ENCODE measurements around the gene EMC8.
A peak's percentile ranks its signal among the peaks of the same experiment; 100 is the strongest.

Gene EMC8

DNA sequence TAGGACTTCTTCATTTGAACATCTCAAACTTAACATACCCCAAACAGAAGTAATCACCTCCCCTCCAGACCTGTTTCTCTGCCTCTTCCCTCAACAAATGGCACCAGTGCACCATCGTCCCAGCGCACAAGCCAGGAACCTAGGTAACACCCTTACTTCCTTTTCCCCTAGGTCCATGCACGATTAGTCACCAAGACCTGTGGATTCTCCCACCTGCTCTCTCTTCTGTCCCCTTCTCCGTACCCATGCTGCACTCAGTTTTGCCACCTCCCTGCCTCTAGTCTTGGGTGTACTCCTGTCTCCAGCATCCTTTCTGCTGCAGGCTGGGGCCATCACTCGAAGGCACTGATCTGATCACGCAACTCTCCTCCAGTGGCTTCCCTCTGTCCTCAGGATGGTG lies 3.2 kb downstream of the EMC8 start:
- Histone ChIP-seq H3K9me2 (replicated peaks; ENCODE audit: low read depth, low read length) (no peaks in the 10 kb centered on the region), H3F3A (ENCODE audit: low read depth) (no peaks in the 10 kb centered on the region), H2AFZ (ENCODE audit: low read length) (no peak overlapping the region), H3K4me2 (ENCODE audit: low read depth, low read length, poor library complexity, severe bottlenecking) (peak overlapping the region; percentile 97), H3K9me3 (ENCODE audit: insufficient read depth, low read depth, low read length) (no peaks in the 10 kb centered on the region), H3K27me3 (ENCODE audit: insufficient read depth, low read length, poor library complexity, severe bottlenecking) (peaks cover 10% of the 10 kb centered on the region), H3K4me1 (ENCODE audit: insufficient read depth, low read length, poor library complexity, severe bottlenecking) (peaks cover 33% of the 10 kb centered on the region), H3K36me3 (ENCODE audit: insufficient read depth, low read length) (peaks cover 15% of the 10 kb centered on the region; the same call in 1 of the 2 replicates), H3K4me3 (ENCODE audit: low read length, poor library complexity, severe bottlenecking) (no peak overlapping the region), H4K20me1 (ENCODE audit: insufficient read depth, low read length, poor library complexity, severe bottlenecking) (peaks cover 48% of the 10 kb centered on the region), H3K9ac (ENCODE audit: low read depth, low read length, poor library complexity, severe bottlenecking) (no peak overlapping the region), H3K79me2 (ENCODE audit: insufficient read depth, low read length) (peaks cover 94% of the 10 kb centered on the region)
- TF ChIP-seq, protein P1, sequence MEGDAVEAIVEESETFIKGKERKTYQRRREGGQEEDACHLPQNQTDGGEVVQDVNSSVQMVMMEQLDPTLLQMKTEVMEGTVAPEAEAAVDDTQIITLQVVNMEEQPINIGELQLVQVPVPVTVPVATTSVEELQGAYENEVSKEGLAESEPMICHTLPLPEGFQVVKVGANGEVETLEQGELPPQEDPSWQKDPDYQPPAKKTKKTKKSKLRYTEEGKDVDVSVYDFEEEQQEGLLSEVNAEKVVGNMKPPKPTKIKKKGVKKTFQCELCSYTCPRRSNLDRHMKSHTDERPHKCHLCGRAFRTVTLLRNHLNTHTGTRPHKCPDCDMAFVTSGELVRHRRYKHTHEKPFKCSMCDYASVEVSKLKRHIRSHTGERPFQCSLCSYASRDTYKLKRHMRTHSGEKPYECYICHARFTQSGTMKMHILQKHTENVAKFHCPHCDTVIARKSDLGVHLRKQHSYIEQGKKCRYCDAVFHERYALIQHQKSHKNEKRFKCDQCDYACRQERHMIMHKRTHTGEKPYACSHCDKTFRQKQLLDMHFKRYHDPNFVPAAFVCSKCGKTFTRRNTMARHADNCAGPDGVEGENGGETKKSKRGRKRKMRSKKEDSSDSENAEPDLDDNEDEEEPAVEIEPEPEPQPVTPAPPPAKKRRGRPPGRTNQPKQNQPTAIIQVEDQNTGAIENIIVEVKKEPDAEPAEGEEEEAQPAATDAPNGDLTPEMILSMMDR (conservative IDR thresholded peaks at IDR 0.05; ENCODE audit: low read length), result no peak
- no peak for TF ChIP-seq EZH2phosphoT487 (IDR thresholded peaks at IDR 0.05; ENCODE audit: borderline replicate concordance)

DNA sequence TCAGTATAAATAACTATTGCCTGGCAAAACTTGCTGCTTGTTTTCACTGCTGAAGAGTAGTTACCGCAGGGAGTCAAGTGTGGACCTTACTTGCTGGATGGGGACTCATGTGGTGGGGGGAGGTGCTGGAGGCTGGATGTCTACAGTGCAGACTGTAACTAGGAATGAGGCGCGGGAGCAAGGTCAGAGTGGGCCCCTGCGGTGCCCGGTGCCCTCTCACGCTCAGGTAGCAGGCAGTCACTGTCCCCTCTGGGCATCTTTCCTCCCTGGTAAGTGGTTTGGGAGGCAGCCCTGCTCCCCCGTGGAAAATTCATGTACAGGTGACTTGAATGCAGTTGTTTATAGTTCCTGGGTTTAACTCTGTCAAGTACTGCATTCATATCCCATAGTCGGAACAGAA lies 4.6 kb downstream of the EMC8 start:
- H3K79me2 ChIP-seq (ENCODE audit: insufficient read depth, low read length), result peaks cover 90% of the 10 kb centered on the region
- no peaks in the 10 kb centered on the region for H3F3A ChIP-seq (ENCODE audit: low read depth)
- H3K9me3 ChIP-seq (ENCODE audit: insufficient read depth, low read depth, low read length), result no peaks in the 10 kb centered on the region
- H3K36me3 ChIP-seq (ENCODE audit: insufficient read depth, low read length), result peaks cover 15% of the 10 kb centered on the region; the same call in 1 of the 2 replicates
- H3K9me2 ChIP-seq (replicated peaks; ENCODE audit: low read depth, low read length), result no peaks in the 10 kb centered on the region
- no peak overlapping the region for H3K4me2 ChIP-seq (ENCODE audit: low read depth, low read length, poor library complexity, severe bottlenecking)
- peaks cover 7% of the 10 kb centered on the region for H3K27me3 ChIP-seq (ENCODE audit: insufficient read depth, low read length, poor library complexity, severe bottlenecking)
- peaks cover 23% of the 10 kb centered on the region for H3K4me1 ChIP-seq (ENCODE audit: insufficient read depth, low read length, poor library complexity, severe bottlenecking)
- H3K9ac ChIP-seq (ENCODE audit: low read depth, low read length, poor library complexity, severe bottlenecking), result no peak overlapping the region
- no peak for TF ChIP-seq EZH2phosphoT487 (IDR thresholded peaks at IDR 0.05; ENCODE audit: borderline replicate concordance)
- TF ChIP-seq, protein P1 (conservative IDR thresholded peaks at IDR 0.05; ENCODE audit: low read length), result no peak
- H3K4me3 ChIP-seq (ENCODE audit: low read length, poor library complexity, severe bottlenecking), result no peak overlapping the region
- no peak overlapping the region for H2AFZ ChIP-seq (ENCODE audit: low read length)
- H4K20me1 ChIP-seq (ENCODE audit: insufficient read depth, low read length, poor library complexity, severe bottlenecking), result peaks cover 33% of the 10 kb centered on the region

DNA sequence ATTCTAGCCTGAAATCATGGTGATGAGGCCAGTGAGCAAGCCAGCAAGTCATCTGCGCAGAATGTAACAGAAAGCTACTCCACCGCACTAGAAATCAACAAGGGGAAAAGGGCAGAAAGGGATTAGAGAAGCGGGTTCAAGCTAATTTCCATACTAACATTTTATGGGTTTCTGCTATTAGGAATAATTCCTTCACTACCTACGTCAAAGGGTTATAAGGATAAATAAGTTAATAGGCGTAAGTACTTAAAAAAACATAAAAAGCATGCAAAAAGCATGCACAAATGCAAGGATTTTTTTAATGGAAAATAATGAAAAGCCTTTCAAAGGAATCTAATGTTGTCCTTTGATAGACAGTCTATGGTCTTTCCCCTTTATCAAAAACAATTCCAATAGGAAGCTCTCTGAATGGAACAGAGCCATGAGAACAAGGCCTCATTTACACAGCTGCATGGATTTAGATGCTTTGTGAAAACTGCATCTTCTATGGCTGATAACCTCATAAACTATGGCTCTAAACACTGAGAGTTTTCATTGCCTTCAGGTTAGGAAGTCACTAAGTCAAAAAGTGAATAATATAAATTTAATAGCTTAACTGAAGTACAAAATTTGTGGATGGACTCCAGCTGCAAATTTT lies 5.6 kb downstream of the EMC8 start:
- Histone ChIP-seq H4K20me1 (ENCODE audit: insufficient read depth, low read length, poor library complexity, severe bottlenecking) (peaks cover 27% of the 10 kb centered on the region), H3K9me2 (replicated peaks; ENCODE audit: low read depth, low read length) (no peaks in the 10 kb centered on the region), H2AFZ (ENCODE audit: low read length) (no peak overlapping the region), H3K27me3 (ENCODE audit: insufficient read depth, low read length, poor library complexity, severe bottlenecking) (peaks cover under 1% of the 10 kb centered on the region), H3K4me3 (ENCODE audit: low read length, poor library complexity, severe bottlenecking) (no peak overlapping the region), H3K4me2 (ENCODE audit: low read depth, low read length, poor library complexity, severe bottlenecking) (no peak overlapping the region), H3K36me3 (ENCODE audit: insufficient read depth, low read length) (peaks cover 18% of the 10 kb centered on the region; the same call in 1 of the 2 replicates), H3K4me1 (ENCODE audit: insufficient read depth, low read length, poor library complexity, severe bottlenecking) (peaks cover 23% of the 10 kb centered on the region), H3K9ac (ENCODE audit: low read depth, low read length, poor library complexity, severe bottlenecking) (no peak overlapping the region), H3K9me3 (ENCODE audit: insufficient read depth, low read depth, low read length) (no peaks in the 10 kb centered on the region), H3F3A (ENCODE audit: low read depth) (no peaks in the 10 kb centered on the region), H3K79me2 (ENCODE audit: insufficient read depth, low read length) (peaks cover 88% of the 10 kb centered on the region)
- TF ChIP-seq, protein P1 (conservative IDR thresholded peaks at IDR 0.05; ENCODE audit: low read length), result no peak
- TF ChIP-seq EZH2phosphoT487 (IDR thresholded peaks at IDR 0.05; ENCODE audit: borderline replicate concordance), result no peak
